PFSK-1 (cell line): ENCODE measurements around the gene SH3BP5.

Source experiments
- FOXP2 ChIP-seq: optimal IDR thresholded peaks from 2 replicates; pipeline ENCODE3; 2011; ENCODE audit warnings: borderline replicate concordance, control low read depth, inconsistent platforms; ENCODE audit not compliant: insufficient read depth; ENCODE audit errors: extremely low read length, extremely low read depth
- POLR2AphosphoS5 ChIP-seq: IDR thresholded peaks from 2 replicates; pipeline ENCODE4 v1.6.1; 2012; ENCODE audit warnings: low read depth, mild to moderate bottlenecking, control low read depth, low read length, moderate library complexity
- SIN3A ChIP-seq: IDR thresholded peaks from 2 replicates; pipeline ENCODE4 v1.6.1; 2012; ENCODE audit warnings: mild to moderate bottlenecking, low read length, moderate library complexity, borderline replicate concordance; ENCODE audit not compliant: insufficient read depth
- TAF1 ChIP-seq: IDR thresholded peaks from 2 replicates; pipeline ENCODE4 v1.6.1; 2012; ENCODE audit warnings: low read length, control low read depth, borderline replicate concordance; ENCODE audit not compliant: insufficient read depth
- TF ChIP-seq, protein P1 (sequence below), 2 experiments: IDR thresholded peaks; 2 replicates each; pipeline versions ENCODE4 v1.6.1 to v1.8.0; 2011 to 2012; ENCODE audit warnings: low read depth in 2 of 2, low read length in 2 of 2, control low read depth in 1 of 2, inconsistent platforms in 1 of 2, mild to moderate bottlenecking in 1 of 2, moderate library complexity in 1 of 2; ENCODE audit not compliant: insufficient read depth in 1 of 2

SH3BP5 gene

DNA sequence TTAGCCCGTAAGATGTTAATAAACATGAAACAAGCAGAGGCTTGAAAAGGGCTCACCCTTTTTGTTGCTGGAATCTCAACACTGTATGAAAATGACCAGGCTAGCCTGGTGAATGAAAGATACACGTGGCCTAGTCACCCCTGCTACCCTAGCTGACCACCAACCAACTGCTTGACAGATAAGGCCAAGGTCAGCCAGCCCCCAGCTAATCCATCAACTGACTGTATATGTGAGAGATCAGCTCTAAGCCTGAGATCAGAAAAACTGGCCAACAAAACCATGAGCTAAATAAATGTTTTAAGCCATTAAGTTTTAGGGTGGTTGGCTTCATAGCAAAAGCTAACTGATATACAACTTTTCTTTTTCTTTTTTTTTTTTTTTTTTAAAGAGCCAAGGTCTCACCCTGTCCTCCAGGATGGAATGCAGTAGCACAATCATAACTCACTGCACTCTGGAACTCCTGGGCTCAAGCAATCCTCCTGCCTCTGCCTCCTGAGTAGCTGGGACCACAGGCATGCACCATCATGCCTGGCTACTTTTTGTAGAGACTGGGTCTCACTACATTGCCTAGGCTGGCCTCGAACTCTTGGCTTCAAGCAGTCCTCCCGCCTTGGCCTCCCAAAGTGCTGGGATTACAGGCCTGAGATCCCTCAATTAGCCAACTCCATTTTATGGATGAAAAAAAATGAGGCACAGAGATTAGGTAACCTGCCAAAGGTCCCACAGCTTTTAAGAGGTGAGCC, 34.6 kb downstream of the SH3BP5 start:
- TF ChIP-seq SIN3A (no peak), FOXP2 (no peak), POLR2AphosphoS5 (no peak), TAF1 (no peak)
- TF ChIP-seq, protein P1, sequence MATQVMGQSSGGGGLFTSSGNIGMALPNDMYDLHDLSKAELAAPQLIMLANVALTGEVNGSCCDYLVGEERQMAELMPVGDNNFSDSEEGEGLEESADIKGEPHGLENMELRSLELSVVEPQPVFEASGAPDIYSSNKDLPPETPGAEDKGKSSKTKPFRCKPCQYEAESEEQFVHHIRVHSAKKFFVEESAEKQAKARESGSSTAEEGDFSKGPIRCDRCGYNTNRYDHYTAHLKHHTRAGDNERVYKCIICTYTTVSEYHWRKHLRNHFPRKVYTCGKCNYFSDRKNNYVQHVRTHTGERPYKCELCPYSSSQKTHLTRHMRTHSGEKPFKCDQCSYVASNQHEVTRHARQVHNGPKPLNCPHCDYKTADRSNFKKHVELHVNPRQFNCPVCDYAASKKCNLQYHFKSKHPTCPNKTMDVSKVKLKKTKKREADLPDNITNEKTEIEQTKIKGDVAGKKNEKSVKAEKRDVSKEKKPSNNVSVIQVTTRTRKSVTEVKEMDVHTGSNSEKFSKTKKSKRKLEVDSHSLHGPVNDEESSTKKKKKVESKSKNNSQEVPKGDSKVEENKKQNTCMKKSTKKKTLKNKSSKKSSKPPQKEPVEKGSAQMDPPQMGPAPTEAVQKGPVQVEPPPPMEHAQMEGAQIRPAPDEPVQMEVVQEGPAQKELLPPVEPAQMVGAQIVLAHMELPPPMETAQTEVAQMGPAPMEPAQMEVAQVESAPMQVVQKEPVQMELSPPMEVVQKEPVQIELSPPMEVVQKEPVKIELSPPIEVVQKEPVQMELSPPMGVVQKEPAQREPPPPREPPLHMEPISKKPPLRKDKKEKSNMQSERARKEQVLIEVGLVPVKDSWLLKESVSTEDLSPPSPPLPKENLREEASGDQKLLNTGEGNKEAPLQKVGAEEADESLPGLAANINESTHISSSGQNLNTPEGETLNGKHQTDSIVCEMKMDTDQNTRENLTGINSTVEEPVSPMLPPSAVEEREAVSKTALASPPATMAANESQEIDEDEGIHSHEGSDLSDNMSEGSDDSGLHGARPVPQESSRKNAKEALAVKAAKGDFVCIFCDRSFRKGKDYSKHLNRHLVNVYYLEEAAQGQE (IDR thresholded peaks at IDR 0.05; ENCODE audit: insufficient read depth in 1 of 2, low read depth in 2 of 2, low read length in 2 of 2) = no peak

DNA sequence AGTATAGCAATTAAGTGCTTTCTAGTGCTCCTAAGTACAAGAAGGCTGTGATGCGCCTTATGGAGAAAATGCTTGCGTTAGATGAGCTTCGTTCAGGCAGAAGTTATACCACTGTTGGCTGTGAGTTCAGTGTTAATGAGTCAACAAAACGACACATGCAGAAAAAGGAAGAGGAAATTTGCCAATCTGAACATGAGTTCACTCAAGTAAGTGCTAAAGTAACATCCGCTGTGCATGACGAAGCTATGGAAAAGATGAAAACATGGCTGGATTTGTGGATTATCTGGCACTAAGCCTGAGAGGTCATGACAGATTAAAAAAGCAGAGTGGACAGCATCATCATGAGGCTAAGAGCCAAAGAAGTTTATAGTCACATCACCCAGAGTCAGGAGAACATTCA, 36.9 kb downstream of the SH3BP5 start:
- TF ChIP-seq POLR2AphosphoS5 (no peak), FOXP2 (no peak), TAF1 (no peak), SIN3A (no peak)
- TF ChIP-seq, protein P1 (IDR thresholded peaks at IDR 0.05; ENCODE audit: insufficient read depth in 1 of 2, low read depth in 2 of 2, low read length in 2 of 2) = no peak

DNA sequence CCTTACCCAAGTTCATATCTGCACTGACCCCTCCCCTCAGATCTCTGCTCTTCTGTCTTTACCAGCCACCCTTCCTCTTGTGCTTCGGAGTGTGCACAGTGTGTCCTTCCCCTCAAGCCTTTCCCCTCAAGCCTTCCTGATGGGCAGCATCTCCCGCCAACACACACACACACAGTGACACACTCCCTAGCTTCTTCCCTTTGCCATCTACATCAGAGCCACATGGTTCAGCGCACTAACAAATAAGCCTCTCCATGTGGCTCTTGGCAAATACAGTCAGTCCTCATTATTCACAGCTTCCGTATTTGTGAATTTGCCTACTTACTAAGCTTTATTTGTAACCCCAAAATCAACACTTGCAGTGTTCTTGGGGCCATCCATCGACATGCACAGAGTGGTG, 37.5 kb downstream of the SH3BP5 start:
- TF ChIP-seq, protein P1 (IDR thresholded peaks at IDR 0.05; ENCODE audit: insufficient read depth in 1 of 2, low read depth in 2 of 2, low read length in 2 of 2) = no peak
- no peak for TF ChIP-seq POLR2AphosphoS5
- TF ChIP-seq FOXP2 = no peak
- TF ChIP-seq SIN3A = no peak
- no peak for TF ChIP-seq TAF1

DNA sequence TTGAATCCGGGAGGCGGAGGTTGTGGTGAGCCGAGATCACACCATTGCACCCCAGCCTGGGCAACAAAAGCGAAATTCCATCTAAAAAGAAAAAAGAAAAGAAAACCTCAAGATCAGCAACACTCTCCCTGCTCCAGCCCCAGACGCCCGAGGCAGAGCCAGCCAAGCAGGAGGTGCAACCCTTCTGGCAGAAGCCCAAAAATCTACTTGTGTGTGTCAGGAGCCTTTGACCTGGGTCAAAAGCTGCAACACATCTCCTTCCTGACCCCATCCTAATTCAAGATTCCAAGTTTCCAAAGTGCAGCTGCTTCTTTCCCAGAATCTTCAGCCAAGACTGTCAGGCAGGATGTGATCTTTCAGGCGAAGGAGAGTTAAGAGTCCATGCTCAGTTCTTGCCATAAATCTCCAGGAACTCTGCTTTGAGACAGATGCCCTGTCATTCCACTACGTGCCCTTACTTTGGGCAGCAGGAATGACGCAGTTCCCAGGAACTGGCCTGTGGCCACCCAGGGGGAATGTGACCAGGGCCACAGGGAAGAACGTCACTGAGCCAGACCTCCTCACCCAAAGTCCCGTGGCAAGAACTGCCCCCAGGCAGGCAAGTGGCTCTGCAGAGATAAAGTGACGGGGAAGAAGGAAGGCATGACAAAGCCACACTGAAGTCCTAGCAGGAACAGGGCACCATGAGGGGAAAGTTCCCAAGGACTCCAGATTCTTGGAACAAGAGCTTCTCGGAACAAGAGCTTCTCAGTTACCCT, 39.4 kb downstream of the SH3BP5 start:
- TF ChIP-seq POLR2AphosphoS5 = no peak

DNA sequence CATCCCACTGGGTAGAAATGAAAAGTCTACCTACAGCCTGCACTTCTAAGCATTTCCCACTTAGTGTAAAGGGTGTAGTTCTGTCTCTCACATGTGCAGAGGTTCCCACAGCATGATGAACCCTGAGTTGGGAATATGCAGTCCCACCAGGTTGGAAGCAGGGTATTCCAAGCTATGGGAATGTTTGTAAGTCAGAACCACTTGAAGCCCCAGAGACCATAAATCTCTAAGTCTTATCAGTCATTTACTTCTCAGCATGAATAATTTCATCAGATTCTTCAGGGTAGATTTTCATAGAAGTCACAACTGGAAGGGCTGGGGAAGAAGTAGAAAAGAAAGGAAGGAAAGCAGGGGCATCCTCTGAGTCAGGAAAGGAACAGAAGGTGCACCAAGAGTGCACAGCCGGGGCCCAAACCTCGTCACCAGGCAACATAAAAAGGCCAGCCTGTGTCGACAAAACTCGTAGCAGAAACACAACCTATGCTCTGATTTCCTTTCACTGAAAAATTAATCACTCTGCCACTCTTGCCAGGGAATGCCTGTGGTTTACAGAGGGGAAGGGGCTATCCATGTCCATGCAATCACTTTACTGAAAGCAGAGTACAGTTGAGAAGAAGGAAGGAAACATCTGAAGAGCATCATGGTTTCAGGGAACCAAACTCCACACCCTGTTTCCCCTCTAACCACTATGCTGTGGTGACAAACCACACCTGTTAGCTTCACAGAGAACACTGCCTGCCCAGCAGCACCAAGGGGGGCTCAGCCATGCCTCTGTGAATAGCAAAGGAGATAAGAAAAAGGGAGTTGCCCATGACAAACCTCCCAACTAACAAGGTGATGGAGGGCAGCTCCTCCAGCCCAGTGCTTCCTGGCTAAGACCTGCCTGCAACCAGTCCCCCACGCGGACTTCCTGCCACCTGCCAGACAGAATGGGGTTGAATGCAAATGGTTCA, 40.5 kb downstream of the SH3BP5 start:
- TF ChIP-seq POLR2AphosphoS5 (no peak), TAF1 (no peak), SIN3A (no peak), FOXP2 (no peak)
- TF ChIP-seq, protein P1 (IDR thresholded peaks at IDR 0.05; ENCODE audit: insufficient read depth in 1 of 2, low read depth in 2 of 2, low read length in 2 of 2) = no peak
